GM18909 (cell line): Measurements from ENCODE around the gene PEAK1.

ENCODE experiments used
- ATAC-seq: cut with Tn5 transposase; IDR thresholded peaks from one replicate; pipeline ENCODE4 v1.9.1; 2021; ENCODE audit warnings: mild to moderate bottlenecking; ENCODE audit not compliant: unreplicated experiment, poor library complexity

PEAK1 gene

DNA sequence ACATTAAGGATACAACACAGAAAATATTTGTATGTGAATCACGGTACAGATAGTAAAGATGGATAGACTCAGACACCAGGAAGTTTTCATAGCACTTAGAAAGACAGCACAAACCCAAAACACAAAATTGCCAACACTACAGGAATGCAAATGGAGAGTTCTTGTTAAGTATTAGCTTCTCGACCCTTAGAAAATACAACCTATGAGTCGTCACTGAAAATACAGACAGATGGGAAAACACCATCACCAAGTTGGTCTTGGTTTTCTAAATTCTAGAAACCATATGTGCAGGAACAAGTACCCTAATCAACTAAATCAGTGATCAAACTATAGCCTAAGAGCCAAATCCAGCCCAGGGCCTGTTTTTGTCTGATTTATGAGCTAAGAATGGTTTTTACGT is 50.7 kb downstream of the PEAK1 start:
- ATAC-seq = no peak

DNA sequence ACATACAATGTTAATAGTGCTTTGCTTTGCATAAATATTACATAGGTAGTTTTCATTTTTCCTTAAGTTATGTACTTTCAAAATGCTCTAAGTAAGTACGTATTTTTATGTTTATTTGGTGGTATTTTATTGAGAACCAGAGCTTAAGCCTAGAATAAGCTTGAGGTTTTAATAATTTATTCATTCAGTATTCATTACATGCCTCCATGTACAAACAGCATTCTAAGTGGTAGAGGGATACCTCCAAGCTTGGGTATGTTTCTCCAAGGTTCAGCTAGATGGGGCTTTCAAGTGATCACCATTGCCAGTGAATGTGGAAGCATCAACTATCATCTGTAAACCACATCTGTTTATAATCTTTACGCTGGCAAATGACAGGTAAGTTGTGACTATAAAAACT is 52.3 kb downstream of the PEAK1 start:
- ATAC-seq = no peak

DNA sequence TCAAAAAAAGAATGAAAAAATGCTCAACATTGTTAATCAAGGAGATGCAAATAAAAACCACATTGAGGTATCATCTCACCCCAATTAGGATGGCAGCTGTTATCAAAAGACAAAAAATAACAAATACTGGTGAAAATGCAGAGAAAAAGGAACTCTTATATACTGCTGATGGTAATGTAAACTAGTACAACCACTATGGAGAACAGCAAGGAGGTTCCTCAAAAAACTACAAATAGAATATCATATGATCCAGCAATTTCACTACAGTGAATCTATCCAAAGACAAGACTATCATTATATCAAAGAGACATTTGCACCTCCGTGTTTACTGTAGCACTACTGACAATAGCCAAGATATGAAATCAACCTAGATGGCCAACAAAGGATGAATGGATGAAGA is 58.4 kb downstream of the PEAK1 start:
- no peak for ATAC-seq

DNA sequence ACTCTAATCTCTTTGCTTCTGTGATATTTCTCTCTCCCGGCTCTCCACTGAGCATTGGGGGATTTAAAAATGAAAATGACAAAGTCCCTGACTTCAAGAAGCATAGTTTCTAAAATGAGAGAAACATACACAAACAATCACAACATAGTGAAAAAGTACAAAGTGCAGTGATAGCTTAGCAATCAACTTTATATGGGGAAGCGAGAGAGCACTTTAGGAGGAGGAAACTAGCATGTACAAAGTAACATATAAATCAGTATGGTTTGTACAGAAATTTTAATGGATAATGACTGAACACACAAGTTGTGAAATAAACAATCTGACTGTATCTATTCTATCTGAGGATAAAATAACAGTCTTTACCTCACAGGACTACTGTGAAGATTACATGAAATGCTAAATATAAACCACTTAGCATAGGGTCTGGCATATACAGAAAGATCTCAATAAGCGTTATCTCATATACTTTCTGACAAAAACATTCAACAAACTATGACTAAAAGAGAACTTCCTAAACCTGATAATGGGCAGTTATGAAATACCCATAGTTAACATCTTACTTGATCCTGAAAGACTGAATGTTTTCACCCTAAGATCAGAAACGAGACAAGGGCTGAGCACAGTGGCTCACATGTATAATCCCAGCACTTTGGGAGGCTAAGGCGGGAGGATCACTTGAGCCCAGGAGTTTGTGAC is 61.2 kb downstream of the PEAK1 start:
- no peak for ATAC-seq

DNA sequence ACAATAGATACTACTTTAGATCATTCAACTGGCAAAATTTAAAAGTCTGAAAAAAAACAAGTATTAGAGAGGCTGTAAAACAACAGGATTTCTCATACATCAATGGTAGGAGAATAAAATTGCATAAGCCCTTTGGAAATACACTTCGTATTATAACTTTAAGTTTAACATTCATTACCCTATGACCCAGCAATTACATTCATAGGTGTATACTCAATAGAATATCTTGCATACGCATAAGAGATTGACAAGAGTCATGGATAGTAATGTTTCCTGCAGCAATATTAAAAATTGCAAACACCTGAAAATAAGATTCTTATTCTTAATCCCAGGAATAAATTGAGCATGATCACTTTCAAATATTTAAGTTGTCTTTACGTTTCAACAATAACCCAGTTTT is 63.6 kb downstream of the PEAK1 start:
- no peak for ATAC-seq

DNA sequence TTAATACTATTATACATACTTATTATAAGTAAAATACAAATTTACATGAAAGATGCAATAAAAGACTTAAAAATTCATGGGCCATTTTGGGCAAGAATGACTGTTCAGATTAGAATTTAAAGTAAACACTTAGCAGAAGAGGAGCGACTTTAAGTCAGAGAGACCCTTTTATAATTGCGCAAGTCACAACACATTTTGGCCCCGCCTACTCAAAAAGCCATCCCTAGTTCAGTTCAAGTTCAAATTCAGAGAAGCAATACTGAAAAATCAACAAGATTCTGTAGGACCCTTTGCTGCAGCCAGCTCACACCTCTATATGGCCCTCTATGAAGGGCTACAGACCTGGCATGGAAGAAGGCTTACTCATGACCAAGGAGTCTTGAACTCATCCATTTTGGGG is 64.6 kb downstream of the PEAK1 start:
- no peak for ATAC-seq

DNA sequence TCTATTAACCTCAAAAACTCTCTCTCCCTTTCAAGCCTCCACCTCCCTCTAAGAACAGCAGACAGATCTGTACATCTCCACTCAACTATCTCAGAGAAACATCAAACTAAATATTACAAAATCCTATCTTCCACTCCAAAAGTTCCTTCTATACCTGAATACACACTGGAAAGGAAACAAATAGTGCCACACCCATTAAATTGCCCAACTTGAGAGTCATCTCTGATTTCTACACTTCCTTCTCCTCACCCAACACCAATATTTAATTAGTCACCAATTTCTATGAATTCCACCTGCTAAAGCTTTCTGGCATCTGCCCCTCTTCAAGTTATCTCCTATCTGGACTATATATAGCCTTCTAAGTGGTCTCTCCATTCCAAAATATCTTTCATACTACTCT is 65.8 kb downstream of the PEAK1 start:
- no peak for ATAC-seq

DNA sequence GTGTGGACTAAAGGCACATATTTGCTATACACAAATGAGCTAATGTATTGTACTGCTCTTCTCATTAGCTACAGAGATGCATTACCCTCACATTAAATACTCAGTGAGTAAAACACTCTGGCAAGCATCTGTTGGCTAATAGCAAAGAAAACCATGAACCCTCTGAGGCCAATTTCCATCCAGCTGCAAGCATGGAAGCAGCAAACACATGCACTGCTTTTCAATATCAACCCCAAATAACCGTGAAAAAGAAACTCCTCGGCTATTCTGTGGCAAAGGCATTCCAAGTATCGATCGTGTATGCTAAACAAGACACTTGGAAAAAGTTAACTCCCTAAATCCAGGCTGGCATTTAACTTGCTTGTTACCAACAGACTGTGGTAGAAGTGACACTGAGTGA is 67.0 kb downstream of the PEAK1 start:
- no peak for ATAC-seq

DNA sequence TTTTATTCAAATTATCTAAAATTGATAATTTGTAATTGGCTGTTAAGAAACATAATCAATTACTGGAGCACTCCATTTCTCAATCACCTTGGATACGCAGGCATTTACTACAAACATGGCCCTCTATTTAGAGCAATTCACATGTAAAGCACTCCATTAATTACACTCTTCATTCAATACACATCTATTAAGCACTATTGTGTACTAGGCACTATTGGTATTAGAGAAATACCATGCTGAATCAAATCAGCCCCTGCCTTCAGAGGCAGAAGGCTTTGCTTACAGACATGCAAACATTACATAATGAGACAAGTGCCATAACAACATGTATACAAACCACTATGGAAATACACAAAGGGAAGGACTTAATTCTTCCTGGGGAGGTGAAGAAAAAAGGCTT is 69.1 kb downstream of the PEAK1 start:
- ATAC-seq = no peak

DNA sequence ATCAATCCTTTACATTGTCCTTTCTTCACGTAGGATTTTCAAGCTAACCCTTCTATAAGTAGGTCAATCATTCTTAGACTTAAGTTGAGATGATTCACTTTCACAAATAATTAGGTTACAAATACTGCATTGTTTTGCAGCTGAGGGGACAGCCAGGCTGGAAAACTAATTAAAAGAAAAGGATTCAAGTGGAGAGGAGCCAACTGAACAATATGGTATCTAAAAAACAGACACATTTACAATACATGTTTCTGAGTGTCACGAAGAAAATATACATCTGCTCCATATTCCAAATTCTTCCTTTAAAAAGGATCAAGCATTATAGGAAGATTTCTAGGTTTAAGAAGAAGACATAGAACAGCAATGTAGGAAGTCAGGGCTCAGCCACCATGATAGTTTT is 70.2 kb downstream of the PEAK1 start:
- no peak for ATAC-seq

DNA sequence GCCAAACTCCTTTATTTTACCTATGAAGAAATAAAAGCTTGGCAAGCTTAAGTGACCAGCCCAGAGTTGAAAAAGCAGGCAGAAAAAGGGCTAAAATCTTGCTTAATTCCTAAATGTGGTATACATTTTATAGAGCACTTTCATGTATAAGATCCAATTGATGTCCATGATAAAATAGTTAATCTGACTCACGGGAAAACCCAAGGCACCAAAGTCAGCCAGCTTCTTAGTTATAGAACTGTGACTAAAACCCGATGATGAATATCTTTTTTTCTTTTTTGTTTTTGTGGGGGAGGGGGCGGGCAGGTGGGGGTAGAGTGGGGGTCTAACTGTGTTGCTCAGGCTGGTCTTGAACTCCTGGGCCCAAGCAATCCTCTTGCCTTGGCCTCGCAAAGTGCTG is 71.4 kb downstream of the PEAK1 start:
- ATAC-seq = no peak

DNA sequence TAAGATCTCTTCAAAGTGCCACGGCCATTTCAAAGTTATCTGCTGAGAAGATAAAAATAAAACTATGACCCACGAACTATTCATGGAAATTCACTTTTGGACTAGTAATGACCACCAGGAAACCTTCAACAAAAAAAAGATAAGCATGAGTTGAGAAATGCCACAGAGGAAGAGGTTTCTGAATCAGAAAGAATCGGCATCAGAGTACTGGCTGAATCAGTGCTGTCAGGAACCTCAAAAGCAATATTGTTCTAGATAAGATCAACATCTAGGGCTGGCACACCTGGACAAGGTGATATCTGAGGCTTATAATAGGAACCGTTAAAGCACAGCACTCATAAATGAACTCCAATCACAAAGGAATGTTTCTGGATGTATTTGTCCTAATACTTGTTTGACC is 72.7 kb downstream of the PEAK1 start:
- ATAC-seq = no peak

DNA sequence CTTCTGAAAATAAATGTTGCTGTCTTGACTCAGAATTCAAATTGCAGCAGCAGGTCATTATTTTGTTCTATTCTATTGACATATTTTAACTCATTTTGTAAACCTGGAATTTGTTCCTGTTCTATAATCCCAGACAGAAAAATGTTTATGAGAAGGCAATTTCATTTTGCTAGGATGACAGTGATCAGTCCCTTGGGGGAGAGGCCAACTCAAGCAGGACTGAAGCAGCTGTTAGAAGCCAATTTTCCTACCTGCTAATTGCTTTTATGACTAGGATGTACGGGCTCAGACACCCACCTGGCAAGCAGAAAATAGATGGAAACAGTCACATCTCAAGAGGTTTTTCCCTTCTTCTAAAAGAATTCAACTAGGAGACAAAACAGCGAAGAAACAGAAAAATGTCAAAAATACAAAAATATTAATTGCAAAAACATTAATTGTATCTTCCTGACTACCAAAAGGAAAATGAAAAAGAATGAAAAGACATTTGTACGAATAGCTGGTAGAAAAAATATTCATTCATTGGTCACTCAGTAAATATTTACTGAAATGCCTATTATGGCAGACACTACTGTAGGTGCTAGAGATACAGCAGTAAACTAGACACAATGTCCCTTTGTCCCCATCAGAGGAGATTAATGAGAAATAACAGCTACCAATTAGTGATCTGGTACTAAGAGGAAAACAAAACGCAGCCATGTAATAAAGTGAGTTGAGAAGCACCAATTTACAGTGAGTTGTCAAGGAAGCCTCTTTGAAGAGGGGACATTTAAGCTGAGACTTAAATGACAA is 73.5 kb downstream of the PEAK1 start:
- no peak for ATAC-seq

DNA sequence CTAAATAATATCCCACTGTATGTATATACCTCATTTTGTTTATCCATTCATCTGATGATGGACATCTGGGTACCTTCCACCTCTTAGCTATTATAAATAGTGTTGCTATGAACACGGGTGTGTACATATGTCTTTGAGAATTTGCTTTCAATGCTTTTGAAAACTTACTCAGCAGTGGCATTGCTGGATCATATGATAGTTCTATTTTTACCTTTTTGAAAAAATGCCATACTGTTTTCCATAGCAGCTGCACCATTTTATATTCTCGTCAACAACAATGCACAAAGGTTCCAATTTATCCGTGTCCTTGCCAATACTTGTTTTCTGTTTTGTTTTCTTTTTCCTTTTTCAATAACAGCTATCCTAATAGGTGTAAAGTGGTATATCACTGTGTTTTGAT is 77.1 kb downstream of the PEAK1 start:
- no peak for ATAC-seq

DNA sequence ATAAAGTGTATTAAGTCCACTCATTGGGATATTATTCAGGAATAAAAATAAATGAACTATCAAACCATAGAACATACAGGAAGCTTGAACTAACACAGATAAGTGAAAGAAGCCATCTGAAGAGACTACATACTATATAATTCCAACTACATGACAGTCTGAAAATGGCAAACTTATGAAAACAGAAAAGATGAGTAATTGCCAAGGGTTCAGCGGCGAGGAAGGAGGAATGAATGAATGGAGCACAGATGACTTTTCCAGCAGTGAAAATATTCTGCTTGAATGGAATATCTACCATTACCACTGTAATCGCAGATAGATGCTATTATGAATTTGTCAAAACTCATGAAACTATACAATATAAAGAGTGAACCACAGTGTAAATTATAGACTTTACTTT is 79.7 kb downstream of the PEAK1 start:
- no peak for ATAC-seq

DNA sequence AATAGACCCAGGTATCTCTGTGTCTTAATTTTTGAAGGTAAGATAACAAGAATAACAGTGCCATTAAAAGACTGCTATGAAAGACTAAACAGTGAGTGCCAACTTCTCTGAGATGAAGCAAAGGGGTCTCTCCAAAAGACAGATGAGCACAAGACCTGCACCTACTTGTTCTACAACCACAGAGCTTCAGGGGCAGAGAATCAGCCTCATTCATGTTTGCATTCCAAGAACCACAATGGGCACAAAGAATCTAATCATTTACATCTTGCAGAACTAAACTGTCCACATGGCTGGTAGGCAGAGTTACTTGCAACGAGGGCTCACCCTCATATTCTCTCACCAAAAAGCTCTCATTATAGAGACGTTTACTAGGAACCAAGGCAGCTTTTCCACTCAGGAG is 83.9 kb downstream of the PEAK1 start:
- no peak for ATAC-seq

DNA sequence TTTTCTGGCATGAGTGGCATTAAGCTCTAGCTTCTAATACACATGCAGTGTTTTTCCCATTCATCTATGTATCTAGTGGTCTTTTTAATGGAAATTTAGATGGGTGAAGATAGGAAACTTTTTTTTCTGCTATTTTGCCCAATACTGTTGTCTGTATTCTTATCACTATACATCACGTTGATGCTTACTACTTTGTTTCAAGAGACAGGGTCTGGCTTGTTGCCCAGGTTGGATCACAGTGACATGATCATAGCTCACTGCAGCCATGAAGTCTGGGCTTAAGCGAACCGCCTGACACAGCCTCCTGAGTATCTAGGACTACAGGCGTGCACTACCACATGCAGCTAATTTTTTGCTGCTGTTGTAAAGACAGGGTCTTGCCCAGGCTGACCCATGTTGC is 84.6 kb downstream of the PEAK1 start:
- no peak for ATAC-seq

DNA sequence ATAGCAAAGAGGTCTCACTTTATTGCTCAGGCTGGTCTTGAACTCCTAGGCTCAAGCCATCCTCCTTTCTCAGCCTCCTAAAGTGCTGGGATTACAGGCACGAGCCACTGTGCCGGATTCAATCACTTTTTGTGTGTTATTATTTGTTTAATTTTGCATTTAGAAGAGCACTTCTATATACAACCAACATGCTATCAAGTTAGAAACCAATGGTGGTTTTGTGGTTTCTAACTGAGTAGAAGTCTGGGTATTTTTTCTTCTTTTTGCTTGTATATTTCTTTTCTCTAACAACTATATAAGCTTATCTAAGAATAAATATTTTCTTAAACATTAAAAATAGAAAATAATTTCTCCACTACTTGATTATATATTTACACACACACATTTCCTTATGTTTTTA is 86.7 kb downstream of the PEAK1 start:
- no peak for ATAC-seq

DNA sequence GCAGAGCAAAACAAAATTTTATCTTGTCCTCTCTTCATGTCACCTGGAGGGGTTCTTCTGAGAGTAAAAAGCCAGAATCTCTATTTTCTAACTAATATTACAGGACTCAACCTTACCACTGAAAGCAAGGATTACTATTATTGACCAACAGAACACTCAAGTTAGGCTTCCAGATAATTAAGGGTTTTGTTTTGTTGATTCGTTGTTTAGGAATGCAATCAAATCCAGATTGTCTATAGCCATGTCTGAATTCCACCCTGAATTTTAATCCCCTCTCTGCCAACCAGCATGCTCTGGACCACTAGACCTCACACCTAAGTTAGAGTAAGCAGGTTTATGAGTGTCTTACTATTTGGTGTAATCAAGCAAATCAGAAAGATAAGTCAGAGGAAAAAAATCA is 90.7 kb downstream of the PEAK1 start:
- ATAC-seq = no peak

DNA sequence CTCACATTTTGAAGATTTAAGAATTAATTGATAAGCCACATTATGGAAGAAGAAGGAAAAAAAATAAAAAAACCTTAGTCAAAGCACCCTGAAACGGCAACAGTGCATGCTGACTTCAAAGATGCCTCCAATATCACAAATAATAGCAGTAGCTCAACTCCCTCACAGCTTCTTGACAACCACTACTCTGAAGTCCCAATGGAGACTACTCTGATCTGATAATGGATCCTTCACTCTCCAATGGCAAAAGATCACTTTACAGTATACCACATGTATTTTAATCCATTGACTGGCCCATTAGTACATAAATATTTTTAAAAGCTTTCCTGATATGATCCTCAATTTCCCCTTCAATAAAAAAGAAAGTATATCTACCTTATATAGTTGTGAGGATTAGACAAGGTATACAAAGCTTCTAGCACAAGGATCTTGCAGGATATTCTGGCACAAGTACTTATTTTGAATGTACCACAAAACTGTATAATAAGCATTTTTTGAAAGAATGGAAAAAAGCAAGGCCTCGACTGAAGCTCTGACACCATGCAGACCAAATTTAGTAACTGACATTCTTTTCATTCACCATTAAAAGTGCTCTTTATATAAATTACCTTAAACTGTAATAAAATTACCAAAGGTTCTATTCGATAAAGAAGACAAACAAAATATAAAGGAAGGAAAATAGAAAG is 91.9 kb downstream of the PEAK1 start:
- ATAC-seq = no peak

DNA sequence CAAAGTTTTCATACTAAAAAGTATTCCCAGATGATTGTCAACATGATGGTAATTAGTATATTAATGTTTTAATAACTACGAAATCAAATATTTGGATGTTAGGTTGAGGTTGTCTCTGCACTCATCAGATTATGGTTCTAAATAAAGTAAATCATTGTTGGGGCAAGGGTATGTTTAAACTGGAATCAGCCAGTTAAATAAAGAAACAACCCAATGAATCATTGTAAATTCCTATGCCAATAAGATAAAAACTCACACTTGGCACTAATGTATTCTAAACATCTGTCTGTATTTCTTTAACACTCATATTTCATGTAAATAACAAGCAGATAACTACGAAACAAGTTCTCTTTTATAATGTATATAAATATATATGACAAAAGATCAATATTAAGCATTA is 92.7 kb downstream of the PEAK1 start:
- ATAC-seq = no peak

DNA sequence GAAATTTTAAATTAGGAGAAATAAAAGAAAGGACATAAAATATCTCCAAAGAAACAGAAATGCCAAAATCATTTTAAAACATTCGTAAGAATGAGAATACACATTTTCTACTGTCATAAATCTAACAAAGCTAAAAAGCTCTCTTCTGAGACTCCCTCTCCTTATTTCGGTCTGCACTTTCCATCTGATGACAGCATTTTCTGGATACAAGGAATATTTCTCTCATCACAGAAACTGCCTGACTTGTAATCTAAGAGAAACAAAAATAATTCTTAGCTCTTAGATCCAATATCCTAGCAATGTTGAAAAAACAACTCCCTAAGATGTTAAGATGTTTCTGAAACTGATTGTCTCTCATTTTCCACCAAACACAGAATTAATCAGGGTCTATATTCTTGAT is 93.5 kb downstream of the PEAK1 start:
- no peak for ATAC-seq
